ENCODE data around the gene RASGRP1.

DNA sequence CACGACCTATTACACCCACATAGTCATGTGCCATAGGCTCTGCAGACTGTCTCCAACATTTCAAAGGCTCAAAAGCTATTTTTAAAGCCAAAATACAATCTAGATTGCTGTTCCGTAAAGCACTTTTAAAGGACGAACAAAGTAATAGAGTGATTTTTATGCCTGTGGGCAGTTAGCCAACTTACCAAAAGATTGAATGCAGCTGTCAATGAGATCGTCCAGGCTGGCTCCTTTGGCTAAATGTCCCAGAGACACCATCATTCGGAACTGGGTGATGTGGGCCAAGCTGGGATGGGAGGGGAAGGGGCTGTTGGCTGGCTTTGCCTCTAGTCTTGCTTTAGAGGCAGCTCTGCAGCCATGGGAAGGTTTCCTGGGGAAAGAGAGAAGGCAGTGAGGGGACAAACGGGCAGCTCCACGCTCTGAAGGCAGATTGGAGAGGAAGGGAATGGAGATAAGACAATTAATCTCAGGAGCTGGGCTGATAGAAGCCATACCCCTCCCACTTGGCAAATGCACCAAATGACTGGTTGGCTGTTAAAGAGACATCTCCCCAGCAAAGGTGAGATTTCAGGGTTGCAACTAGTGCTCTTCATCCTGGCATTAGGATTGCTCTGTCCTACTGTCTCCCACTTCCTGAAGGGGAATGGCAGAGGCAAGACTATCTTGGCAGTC lies 4.8 kb downstream of the RASGRP1 start:
- TF ChIP-seq, protein P1, sequence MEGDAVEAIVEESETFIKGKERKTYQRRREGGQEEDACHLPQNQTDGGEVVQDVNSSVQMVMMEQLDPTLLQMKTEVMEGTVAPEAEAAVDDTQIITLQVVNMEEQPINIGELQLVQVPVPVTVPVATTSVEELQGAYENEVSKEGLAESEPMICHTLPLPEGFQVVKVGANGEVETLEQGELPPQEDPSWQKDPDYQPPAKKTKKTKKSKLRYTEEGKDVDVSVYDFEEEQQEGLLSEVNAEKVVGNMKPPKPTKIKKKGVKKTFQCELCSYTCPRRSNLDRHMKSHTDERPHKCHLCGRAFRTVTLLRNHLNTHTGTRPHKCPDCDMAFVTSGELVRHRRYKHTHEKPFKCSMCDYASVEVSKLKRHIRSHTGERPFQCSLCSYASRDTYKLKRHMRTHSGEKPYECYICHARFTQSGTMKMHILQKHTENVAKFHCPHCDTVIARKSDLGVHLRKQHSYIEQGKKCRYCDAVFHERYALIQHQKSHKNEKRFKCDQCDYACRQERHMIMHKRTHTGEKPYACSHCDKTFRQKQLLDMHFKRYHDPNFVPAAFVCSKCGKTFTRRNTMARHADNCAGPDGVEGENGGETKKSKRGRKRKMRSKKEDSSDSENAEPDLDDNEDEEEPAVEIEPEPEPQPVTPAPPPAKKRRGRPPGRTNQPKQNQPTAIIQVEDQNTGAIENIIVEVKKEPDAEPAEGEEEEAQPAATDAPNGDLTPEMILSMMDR (IDR thresholded peaks at IDR 0.05): no peak
- no peak for TF ChIP-seq EP300 (IDR thresholded peaks at IDR 0.05)

All from suprapubic skin (tissue), 3 donors.